IMR-90 (cell line): ENCODE measurements around the gene ACYP2. TPM values are rescaled to one million over a fixed set of nuclear protein-coding genes. Genes with fewer than 3 reads are reported as not detected.

Experiments used
- ATAC-seq: fragments of 200-7000 bp; cut with Tn5 transposase; 2 replicates; pipeline ENCODE4 v1.9.1; 2020; ENCODE audit warnings: low read depth, mild to moderate bottlenecking, moderate library complexity
- BruUV-seq: library from RNA; stranded (reverse); fragments of 400-500 nt; replicated peaks from 2 replicates; lab custom pipeline; 2021; lab: Mats Ljungman, UMichigan
- CTCF ChIA-PET: fragments of 300-600 bp; formaldehyde crosslinking; extraction: SDS; loops from one replicate; lab custom pipeline; 2021; ENCODE audit warnings: antibody characterized with exemption; lab: Yijun Ruan, JAX
- POLR2A ChIA-PET: fragments of 300-600 bp; sonication (Branson Sonifier 250); formaldehyde crosslinking; loops from one replicate; lab custom pipeline; 2022; ENCODE audit warnings: antibody characterized with exemption; ENCODE audit not compliant: unreplicated experiment; lab: Charles Lee
- DNase-seq: peaks from one replicate; pipeline ENCODE4 v3.0.0; 2013
- H2AFZ ChIP-seq: replicated peaks from 2 replicates; pipeline ENCODE3; 2013; ENCODE audit warnings: low read length, mild to moderate bottlenecking; ENCODE audit not compliant: poor library complexity
- H2AK5ac ChIP-seq: 2 replicates; pipeline ENCODE4 v1.6.1; 2013; ENCODE audit warnings: low read depth, low read length, inconsistent platforms
- H2AK9ac ChIP-seq: replicated peaks from 2 replicates; pipeline ENCODE3; 2013; ENCODE audit warnings: mild to moderate bottlenecking, low read depth, low read length, moderate library complexity; ENCODE audit not compliant: poor library complexity
- H2BK120ac ChIP-seq: 2 replicates; pipeline ENCODE4 v1.6.1; 2013; ENCODE audit warnings: low read depth, low read length, inconsistent platforms
- H2BK15ac ChIP-seq: 3 replicates; pipeline ENCODE4 v1.6.1; 2013; ENCODE audit warnings: low read depth, low read length, inconsistent platforms
- H2BK20ac ChIP-seq: 2 replicates; pipeline ENCODE4 v1.6.1; 2013; ENCODE audit warnings: low read depth, mild to moderate bottlenecking, inconsistent platforms, low read length, moderate library complexity
- H2BK5ac ChIP-seq: 2 replicates; pipeline ENCODE4 v1.6.1; 2013; ENCODE audit warnings: mild to moderate bottlenecking, low read depth, low read length, inconsistent platforms; ENCODE audit not compliant: poor library complexity, severe bottlenecking
- H3K14ac ChIP-seq: replicated peaks from 2 replicates; pipeline ENCODE4 v1.6.1; 2013; ENCODE audit warnings: low read depth, low read length, inconsistent platforms
- H3K18ac ChIP-seq: 2 replicates; pipeline ENCODE4 v1.6.1; 2013; ENCODE audit warnings: low read depth, low read length, control low read depth
- H3K23ac ChIP-seq: 2 replicates; pipeline ENCODE4 v1.6.1; 2013; ENCODE audit warnings: low read depth, low read length, inconsistent platforms
- H3K27ac ChIP-seq: 2 replicates; pipeline ENCODE4 v1.5.1; 2013; ENCODE audit warnings: mild to moderate bottlenecking, control low read depth, low read length; ENCODE audit not compliant: insufficient read depth
- H3K27me3 ChIP-seq: 2 replicates; pipeline ENCODE4 v1.6.1; 2013; ENCODE audit warnings: low read length; ENCODE audit not compliant: control insufficient read depth, insufficient read depth
- H3K36me3 ChIP-seq: 2 replicates; pipeline ENCODE4 v1.6.1; 2013; ENCODE audit warnings: low read length, mixed read lengths; ENCODE audit not compliant: control insufficient read depth, insufficient read depth
- H3K4ac ChIP-seq: 2 replicates; pipeline ENCODE4 v1.6.1; 2013; ENCODE audit warnings: low read depth, low read length, inconsistent platforms
- H3K4me1 ChIP-seq: 2 replicates; pipeline ENCODE4 v1.6.1; 2013; ENCODE audit warnings: low read length, mixed read lengths; ENCODE audit not compliant: control insufficient read depth, insufficient read depth
- H3K4me2 ChIP-seq: 2 replicates; pipeline ENCODE4 v1.6.1; 2013; ENCODE audit warnings: low read depth, mild to moderate bottlenecking, control low read depth, low read length, moderate library complexity
- H3K4me3 ChIP-seq: 2 replicates; pipeline ENCODE4 v1.5.1; 2013; ENCODE audit warnings: low read depth, mild to moderate bottlenecking, control low read depth, low read length, moderate library complexity; ENCODE audit not compliant: insufficient read depth
- H3K56ac ChIP-seq: 2 replicates; pipeline ENCODE4 v1.6.1; 2013; ENCODE audit warnings: low read length, inconsistent platforms; ENCODE audit not compliant: insufficient read depth; ENCODE audit errors: extremely low read depth
- H3K79me1 ChIP-seq, 2 experiments: 2 replicates each; pipeline ENCODE4 v1.6.1; 2013; ENCODE audit warnings: low read length in 2 of 2, inconsistent platforms in 1 of 2, low read depth in 1 of 2
- H3K9ac ChIP-seq: 2 replicates; pipeline ENCODE4 v1.6.1; 2013; ENCODE audit warnings: low read depth, low read length, control low read depth
- H3K9me1 ChIP-seq: 2 replicates; pipeline ENCODE4 v1.6.1; 2013; ENCODE audit warnings: low read length, inconsistent platforms; ENCODE audit not compliant: insufficient read depth
- H3K9me3 ChIP-seq: 2 replicates; pipeline ENCODE4 v1.6.1; 2013; ENCODE audit warnings: low read length; ENCODE audit not compliant: control insufficient read depth, insufficient read depth
- H4K20me1 ChIP-seq: 2 replicates; pipeline ENCODE4 v1.6.1; 2013; ENCODE audit warnings: low read length, inconsistent platforms; ENCODE audit not compliant: insufficient read depth
- H4K5ac ChIP-seq: 2 replicates; pipeline ENCODE4 v1.6.1; 2013; ENCODE audit warnings: mild to moderate bottlenecking, low read depth, low read length, control low read depth
- H4K8ac ChIP-seq, 2 experiments: 2 replicates each; pipeline ENCODE4 v1.6.1; 2013; ENCODE audit warnings: low read depth in 2 of 2, low read length in 2 of 2, control low read depth in 1 of 2, inconsistent platforms in 1 of 2
- H4K91ac ChIP-seq: 2 replicates; pipeline ENCODE4 v1.6.1; 2013; ENCODE audit warnings: low read depth, low read length, inconsistent platforms; ENCODE audit not compliant: insufficient read depth
- CHD1 ChIP-seq: IDR thresholded peaks from 2 replicates; pipeline ENCODE4 v1.6.1; 2012; ENCODE audit warnings: low read depth, low read length, improper control_type of control experiment
- FOS ChIP-seq: fragments of 150-350 bp; IDR thresholded peaks from 2 replicates; pipeline ENCODE4 v1.6.1; 2016; ENCODE audit warnings: low read depth, low read length
- MAZ ChIP-seq: IDR thresholded peaks from 2 replicates; pipeline ENCODE4 v1.6.1; 2012; ENCODE audit warnings: low read depth, mild to moderate bottlenecking, low read length, improper control_type of control experiment, moderate library complexity, borderline replicate concordance
- MXI1 ChIP-seq: IDR thresholded peaks from 2 replicates; pipeline ENCODE4 v1.6.1; 2012; ENCODE audit warnings: low read depth, mild to moderate bottlenecking, low read length, moderate library complexity, borderline replicate concordance
- NFE2L2 ChIP-seq: fragments of 150-350 bp; IDR thresholded peaks from 2 replicates; pipeline ENCODE4 v1.6.1; 2016; ENCODE audit warnings: low read depth, mild to moderate bottlenecking, low read length
- POLR2A ChIP-seq: IDR thresholded peaks from 2 replicates; pipeline ENCODE4 v1.6.1; 2012; ENCODE audit warnings: mild to moderate bottlenecking, low read depth, low read length
- RAD21 ChIP-seq: IDR thresholded peaks from 2 replicates; pipeline ENCODE4 v1.6.1; 2012; ENCODE audit warnings: low read length, improper control_type of control experiment
- RCOR1 ChIP-seq: IDR thresholded peaks from 2 replicates; pipeline ENCODE4 v1.6.1; 2012; ENCODE audit warnings: mild to moderate bottlenecking, low read length, improper control_type of control experiment; ENCODE audit not compliant: insufficient replicate concordance
- WGBS, 2 experiments: methylation state at CpG; one replicate each; pipeline versions ENCODE4 v1.1.5 to v1.1.7; 2013; ENCODE audit warnings: missing lambda C conversion rate in 2 of 2; ENCODE audit not compliant: insufficient read length in 1 of 2; ENCODE audit errors: extremely low coverage in 2 of 2; 5-methylcytosine and 5-hydroxymethylcytosine counted together
- dilution Hi-C: fragments of 300-500 bp; cut with HindIII; formaldehyde crosslinking; loops from one replicate; pipeline ENCODE4 v1.14.3; 2018; ENCODE audit warnings: low sequenced_read_pairs; ENCODE audit not compliant: unreplicated experiment
- in situ Hi-C: fragments of 300-500 bp; cut with MboI; formaldehyde crosslinking; loops from 3 replicates; pipeline ENCODE4 v1.14.3; 2019; ENCODE audit warnings: low sequenced_read_pairs, inconsistent platforms, mixed read lengths
- intact Hi-C: fragments of 100-400 bp; cut with micrococcal nuclease; formaldehyde crosslinking; loops from 2 replicates; pipeline ENCODE4 v1.10.0; 2022
- polyA plus RNA-seq, 3 experiments: library from polyadenylated mRNA; depleted of rRNA; stranded (reverse); fragments of >200 nt; gene quantifications; 2 replicates each; pipeline ENCODE4 v1.2.3, GENCODE V29; 2012; ENCODE audit warnings: low replicate concordance in 1 of 3
- total RNA-seq: library from RNA; depleted of rRNA; stranded (reverse); fragments of >200 nt; gene quantifications from 2 replicates; pipeline ENCODE4 v1.2.3, GENCODE V29; 2012
- TF ChIP-seq, protein P1 (sequence below): conservative IDR thresholded peaks from 2 replicates; pipeline ENCODE4 v1.5.1; 2012; ENCODE audit warnings: mild to moderate bottlenecking, low read depth, low read length, improper control_type of control experiment

The ACYP2 gene
- total and polyA plus RNA-seq, 2 of the 4 experiments (the other 2 are of a cell fraction): 3.9 to 7.4 TPM

DNA sequence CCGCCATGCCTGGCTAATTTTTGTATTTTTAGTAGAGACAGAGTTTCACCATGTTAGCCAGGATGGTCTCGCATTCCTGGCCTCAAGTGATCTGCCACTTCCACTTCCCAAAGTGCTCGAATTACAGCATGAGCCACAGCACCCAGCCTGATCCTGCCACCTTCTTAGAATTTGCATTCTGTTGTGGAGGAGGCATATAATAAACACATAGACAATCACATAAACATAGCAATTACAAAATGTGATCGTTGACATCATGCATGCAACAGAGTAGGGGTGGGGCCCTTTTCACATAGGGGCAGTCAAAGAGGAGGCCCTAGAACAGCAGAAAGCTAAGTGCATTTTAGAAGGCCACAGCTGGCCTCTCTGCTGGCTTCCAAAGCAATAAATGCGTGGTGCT lies 180.5 kb downstream of the ACYP2 start:
- Histone ChIP-seq H4K8ac (no peak overlapping the region), H4K20me1 (no peaks in the 10 kb centered on the region), H2AK5ac (no peak overlapping the region), H3K9me3 (no peaks in the 10 kb centered on the region), H3K4ac (no peak overlapping the region), H2BK120ac (no peak overlapping the region), H4K5ac (no peak overlapping the region), H2BK15ac (no peak overlapping the region), H3K4me1 (peaks cover 2% of the 10 kb centered on the region; the same call in 1 of the 2 replicates), H2AK9ac (no peak overlapping the region), H3K27ac (no peak overlapping the region), H3K56ac (no peak overlapping the region), H2BK5ac (no peak overlapping the region), H3K27me3 (peaks cover 2% of the 10 kb centered on the region; the same call in 1 of the 2 replicates), H3K23ac (no peak overlapping the region), H3K18ac (no peak overlapping the region), H2AFZ (no peak overlapping the region), H3K4me3 (no peak overlapping the region), H2BK20ac (no peak overlapping the region), H3K4me2 (no peak overlapping the region), H4K91ac (no peak overlapping the region), H3K14ac (no peak overlapping the region), H3K9me1 (no peaks in the 10 kb centered on the region), H3K79me1 (no peaks in the 10 kb centered on the region), H3K9ac (no peak overlapping the region), H3K36me3 (no peaks in the 10 kb centered on the region)
- CTCF ChIA-PET: interaction anchor here (1.0 kb wide), 1 partner anchor 20 kb away, joined by 3 read pairs; no protein-coding TSS in a partner anchor
- TF ChIP-seq CHD1: no peak
- TF ChIP-seq RCOR1: no peak
- TF ChIP-seq RAD21: no peak
- no peak for TF ChIP-seq NFE2L2
- TF ChIP-seq FOS: no peak
- no peak for TF ChIP-seq MAZ
- no peak for TF ChIP-seq MXI1
- TF ChIP-seq, protein P1, sequence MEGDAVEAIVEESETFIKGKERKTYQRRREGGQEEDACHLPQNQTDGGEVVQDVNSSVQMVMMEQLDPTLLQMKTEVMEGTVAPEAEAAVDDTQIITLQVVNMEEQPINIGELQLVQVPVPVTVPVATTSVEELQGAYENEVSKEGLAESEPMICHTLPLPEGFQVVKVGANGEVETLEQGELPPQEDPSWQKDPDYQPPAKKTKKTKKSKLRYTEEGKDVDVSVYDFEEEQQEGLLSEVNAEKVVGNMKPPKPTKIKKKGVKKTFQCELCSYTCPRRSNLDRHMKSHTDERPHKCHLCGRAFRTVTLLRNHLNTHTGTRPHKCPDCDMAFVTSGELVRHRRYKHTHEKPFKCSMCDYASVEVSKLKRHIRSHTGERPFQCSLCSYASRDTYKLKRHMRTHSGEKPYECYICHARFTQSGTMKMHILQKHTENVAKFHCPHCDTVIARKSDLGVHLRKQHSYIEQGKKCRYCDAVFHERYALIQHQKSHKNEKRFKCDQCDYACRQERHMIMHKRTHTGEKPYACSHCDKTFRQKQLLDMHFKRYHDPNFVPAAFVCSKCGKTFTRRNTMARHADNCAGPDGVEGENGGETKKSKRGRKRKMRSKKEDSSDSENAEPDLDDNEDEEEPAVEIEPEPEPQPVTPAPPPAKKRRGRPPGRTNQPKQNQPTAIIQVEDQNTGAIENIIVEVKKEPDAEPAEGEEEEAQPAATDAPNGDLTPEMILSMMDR: no peak
- TF ChIP-seq POLR2A: no peak
- POLR2A ChIA-PET: no interaction called here
- dilution Hi-C loops: no loop called here
- in situ Hi-C loops: no loop called here
- intact Hi-C loops: no loop called here
- DNase-seq: no peak
- peak; percentile 66 for ATAC-seq
- WGBS, 2 experiments: no CpG with 5 or more reads among the region's 5 CpGs
- no TSS peak for BruUV-seq
